ENCODE results near the gene OR4C6.

Gene OR4C6

DNA sequence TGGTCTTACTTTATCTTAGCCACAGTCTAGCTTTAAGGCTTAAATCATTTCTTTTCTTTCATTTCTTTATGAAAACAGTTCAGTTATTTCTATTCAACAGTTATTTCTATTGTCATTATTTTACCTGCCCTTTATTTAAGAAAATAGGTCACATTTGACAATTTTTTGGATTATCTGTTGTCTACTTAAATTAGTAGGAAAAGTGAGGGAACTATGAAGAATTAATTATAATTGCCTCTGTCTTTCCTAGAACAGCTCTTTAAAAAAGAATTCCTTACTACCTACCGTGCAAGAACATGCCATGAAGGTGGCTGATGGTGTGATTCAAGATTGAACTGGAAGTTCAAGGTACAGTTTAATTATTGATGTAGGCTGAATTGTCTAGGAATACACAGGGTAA, at the start of gene OR4C6:
OR4C6 (plus strand) TSS at position 301 of the 400 bp plus-strand sequence. CDS start 2,966 bp downstream, outside the sequence.
- no peak for DNase-seq

DNA sequence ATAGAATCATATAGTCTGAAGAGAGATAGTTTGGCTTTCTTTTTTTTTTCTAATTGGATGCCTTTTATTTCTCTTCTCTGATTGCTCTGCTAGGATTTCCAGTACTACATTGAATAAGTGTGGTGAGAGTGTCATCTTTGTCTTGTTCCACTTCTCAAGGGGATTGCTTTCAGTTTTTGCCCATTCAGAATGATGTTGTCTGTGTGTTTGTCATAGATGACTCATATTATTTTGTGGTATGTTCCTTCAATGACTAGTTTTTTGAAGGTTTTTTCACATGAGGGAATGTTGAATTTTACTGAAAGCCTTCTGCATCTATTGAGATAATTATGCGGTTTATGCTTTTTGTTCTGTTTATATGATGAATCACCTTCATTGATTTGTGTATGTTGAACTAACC, 37.5 kb upstream of the OR4C6 start:
- no peak for DNase-seq

DNA sequence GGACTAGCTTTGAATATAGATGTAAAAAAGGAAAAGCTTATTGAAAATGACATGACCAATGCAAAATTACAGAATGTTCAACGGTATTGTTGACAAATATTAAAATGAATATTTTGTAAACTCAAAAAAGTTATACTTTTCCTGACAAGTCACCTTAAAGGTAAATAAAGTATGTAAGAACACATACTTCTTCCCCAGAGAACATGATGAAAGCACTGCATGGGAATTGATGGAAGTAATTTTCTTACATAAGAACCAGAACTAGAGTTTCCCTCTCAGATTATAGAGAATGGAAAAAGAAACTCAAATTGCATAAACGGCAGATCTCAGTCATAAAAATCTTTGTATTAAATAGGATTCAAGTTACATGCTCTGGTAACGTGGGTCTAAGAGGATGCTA, 27.2 kb upstream of the OR4C6 start, which contains the start of gene OR4P4:
OR4P4 (plus strand) TSS at position 301 of the 400 bp plus-strand sequence.
- no peak for DNase-seq

DNA sequence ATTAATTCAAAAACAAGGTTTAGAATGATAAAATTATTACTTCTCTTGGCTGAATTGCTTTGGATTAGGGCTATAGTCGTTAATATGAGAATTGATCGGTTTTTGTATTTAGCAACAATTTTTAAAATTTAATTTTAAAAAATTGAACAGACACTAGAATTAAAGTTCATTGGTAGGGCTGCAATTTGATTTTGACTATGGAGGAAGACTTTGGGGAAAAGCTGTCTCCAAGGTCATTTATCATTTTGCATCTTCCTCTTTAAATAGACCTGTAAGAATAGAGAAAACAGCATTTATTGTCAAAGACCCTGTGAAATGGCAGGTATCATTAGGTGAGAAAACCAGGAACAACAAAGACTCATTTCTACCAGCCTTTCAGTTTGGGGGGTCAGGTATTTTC, 14.0 kb upstream of the OR4C6 start, which contains the start of gene OR4S2:
OR4S2 (plus strand) TSS at position 301 of the 400 bp plus-strand sequence. CDS start 2,577 bp downstream, outside the sequence.
- no peak for DNase-seq

DNA sequence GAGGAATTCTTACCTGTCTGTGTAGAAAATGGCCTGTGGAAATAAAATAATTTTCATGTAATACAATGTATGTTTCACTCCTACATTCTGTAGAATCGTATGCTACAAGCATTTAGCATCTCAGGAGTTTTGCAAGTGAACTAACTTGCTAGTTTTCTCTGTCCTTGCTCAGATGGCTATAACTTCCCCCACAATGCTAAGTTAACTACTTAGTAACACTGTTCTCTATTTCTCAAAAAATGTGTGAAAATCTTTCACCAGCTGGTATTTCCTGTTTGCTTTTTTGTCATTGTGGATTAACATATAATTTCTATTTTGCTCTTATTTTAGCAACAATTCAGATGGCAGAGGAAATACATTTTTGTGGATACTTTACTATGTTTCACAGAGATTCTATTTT, 9.4 kb upstream of the OR4C6 start:
- DNase-seq: no peak

DNA sequence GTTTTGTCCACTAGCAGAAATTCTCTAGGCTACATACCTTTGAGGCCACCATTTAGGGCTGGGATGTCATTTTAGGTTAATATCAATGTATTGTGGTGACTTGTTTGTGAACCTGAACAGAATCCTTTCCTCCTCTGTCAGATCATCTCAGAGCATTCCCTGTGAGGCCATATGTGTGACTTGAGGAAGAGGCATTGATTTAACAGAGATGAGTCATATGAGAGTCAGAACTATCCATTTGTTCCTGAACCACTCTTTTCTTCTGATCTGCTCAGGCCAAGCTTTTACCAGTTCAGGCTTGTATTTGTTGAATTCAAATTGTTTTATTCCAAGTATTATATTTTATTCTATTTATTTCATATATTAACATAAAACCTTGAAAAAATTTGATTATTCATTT, 6.9 kb upstream of the OR4C6 start:
- DNase-seq: no peak

DNA sequence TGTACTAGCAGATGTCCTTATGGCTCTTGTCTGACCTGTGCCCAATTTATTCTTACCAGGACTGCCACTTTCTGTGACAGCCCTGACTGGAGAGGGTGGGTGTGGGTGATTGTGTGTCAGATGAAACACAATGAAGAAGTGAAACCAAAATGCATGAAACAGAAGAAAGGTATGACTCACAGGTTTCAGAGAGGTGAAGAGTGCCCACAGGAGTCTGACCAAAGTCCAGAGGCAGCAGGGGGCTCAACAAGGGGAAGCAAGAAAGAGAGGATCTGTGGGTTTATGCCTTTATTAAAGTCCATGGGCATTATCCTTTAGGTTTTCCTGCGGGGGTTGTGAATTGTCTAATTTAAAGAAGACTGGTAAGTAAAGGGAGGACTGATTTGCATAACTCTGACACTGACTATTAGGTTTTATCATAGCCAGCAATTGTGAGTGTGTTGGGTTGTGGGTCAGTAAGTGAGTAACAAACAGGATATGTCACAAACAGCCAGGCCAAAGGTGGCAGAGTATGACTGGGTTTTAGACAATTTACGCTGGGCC, 3.9 kb upstream of the OR4C6 start:
- no peak for DNase-seq

DNA sequence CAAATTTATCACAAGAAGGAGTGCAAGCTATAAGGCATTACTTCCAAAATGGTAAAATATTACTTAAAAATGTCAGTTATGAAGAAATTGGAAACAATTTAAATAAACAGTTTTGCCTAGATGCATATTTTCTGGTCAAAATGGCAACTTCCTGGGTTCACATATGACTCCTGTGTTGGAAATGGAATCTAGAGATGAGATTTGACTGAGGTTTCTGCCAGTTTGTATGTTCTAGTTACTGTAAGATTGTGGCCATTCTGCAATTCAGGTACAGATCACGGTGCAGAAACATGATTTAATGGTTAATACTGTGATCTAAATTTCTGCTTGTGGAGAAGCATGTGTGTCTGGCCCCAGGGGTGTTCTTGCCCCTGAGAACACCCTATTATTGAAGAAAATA, 3.4 kb upstream of the OR4C6 start:
- no peak for DNase-seq

DNA sequence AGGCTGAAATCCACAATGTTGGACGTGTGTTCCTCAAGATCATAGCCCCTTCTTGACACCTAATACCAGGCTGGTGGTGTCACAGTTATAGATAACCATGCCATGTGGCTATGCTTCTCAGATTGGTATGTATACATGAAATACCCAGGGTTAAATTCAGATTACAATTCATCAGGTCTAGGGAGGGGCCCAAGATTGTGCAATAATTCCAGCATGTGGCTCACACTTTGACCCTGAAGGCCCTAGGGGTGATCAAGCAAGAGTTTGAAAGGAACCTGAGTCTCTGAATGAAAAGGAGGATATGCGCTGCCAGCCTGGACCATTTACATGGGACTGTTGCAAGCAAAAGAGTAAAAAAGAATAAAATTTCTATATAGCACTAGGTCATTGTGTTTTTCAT, 7.4 kb downstream of the OR4C6 start:
- DNase-seq: no peak

DNA sequence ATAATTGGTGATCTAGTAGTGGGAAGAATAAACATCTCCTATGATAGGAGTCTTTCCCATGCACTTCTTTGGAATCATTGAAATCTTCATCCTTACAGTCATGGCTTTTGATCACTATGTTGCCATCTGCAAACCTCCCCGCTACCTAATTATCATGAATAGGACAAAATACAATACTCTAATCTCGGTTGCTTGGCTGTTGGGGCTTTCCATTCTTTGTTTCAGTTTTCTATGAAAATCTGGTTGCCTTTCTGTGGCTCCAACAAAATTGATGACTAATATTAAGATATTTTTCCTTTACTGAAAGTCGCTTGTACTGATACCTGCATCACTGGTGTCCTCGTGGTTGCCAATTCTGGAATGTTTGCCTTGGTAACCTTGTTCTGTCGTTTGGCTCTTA, 11.9 kb downstream of the OR4C6 start:
- no peak for DNase-seq

DNA sequence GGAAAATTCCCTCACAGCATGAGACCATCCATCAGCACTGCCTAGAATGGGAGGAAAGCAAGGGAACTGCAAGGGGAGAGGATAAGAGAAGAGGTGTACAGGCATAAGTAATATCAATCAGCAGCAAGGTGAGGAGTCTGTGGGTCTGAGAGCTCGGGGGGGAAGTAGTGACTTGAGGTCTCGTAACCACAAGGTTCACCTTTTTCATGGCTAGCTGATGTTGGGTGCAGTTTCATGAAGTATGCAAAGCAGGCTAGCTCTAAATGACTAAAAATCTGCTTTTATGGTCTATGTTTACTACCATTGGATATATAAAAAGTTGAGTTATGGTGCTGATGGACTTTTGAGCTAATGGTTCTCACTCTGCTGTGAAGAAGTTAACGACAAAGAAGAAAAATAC, 35.8 kb downstream of the OR4C6 start:
- no peak for DNase-seq

DNA sequence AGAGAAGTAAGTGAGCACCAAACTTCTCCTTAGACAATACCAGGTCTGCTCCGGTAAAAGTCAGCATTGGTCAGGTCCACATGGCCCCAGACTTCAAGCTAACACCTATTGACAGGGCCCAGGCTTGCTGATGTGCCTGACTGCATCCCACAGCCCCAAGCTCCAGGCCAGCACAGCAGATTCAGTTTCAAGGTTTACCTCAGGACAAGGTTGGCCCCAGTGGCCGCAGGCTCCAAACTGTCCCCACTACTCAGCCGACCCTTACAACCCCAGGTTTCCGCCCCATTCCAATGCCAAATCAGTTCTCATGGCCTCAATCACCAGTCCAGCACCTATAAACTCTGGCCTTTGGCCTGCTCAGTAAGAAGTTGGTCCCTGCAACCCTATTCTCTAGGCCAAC, 39.4 kb downstream of the OR4C6 start:
- DNase-seq: no peak

DNA sequence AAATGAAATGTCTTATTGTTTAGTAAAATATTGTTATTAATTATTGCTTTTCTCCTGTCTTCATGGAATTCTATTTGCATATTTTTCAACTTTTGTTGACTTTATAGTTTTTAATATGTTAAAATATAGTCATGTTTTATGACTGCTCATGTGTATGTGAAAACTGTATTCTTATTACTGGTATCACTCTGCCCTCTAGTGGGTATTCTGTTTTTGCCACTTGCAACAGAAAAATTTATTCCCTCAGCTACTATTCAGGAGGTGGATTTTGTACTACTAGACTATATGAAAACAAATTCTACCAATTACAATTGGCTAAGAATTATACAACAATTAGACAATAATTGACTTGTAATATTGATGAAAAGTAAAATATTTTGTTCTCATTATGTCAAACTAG, 45.0 kb downstream of the OR4C6 start:
- peak; percentile 23 for DNase-seq

DNA sequence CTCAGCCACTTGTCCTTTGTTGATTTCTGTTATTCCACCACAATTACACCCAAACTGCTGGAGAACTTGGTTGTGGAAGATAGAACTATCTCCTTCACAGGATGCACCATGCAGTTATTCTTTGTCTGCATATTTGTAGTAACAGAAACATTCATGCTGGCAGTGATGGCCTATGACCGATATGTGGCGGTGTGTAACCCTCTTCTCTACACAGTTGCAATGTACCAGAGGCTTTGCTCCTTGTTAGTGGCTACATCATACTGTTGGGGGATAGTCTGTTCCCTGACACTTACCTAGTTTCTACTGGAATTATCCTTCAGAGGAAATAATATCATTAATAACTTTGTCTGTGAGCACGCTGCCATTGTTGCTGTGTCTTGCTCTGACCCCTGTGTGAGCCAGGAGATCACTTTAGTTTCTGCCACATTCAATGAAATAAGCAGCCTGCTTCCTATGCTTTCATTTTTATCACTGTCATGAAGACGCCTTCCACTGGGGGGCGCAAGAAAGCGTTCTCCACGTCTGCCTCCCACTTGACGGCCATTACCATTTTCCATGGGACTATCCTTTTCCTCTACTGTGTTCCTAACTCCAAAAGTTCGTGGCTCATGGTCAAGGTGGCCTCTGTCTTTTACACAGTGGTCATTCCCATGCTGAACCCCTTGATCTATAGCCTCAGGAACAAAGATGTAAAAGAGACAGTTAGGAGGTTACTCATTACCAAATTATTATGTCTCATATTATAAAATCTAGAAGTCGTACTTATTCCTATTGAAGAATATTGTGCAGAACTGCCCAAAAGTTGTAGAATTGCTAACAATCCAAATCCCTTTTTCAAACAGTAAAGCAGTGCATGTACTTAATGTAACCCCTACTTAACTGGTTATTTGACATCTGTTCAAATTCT, 53.2 kb downstream of the OR4C6 start:
- no peak for DNase-seq
